ENCODE results near the gene CDH13.

- TF ChIP-seq CTCF (IDR thresholded peaks at IDR 0.05; ENCODE audit: poor library complexity, severe bottlenecking), result no peak
- no peak for TF ChIP-seq MXI1 (conservative IDR thresholded peaks at IDR 0.05; ENCODE audit: poor library complexity, severe bottlenecking)
Measured at GRCh38 chr16:83051451-83051850, 424.7 kb downstream of the CDH13 start.

All from neural cell (in vitro differentiated cells).